ENCODE results near the gene CDC42BPA.

GRCh38 chr1:227244339-227245118 lies 73.8 kb downstream of the CDC42BPA start:
- TF ChIP-seq RFX5 (IDR thresholded peaks at IDR 0.05) (no peak), POLR2A (IDR thresholded peaks at IDR 0.05; ENCODE audit: low read length) (no peak), NPAS2 (CRISPR knock-in tag; IDR thresholded peaks at IDR 0.05; ENCODE audit: borderline replicate concordance) (no peak), CTCF (IDR thresholded peaks at IDR 0.05) (no peak), REST (IDR thresholded peaks at IDR 0.05) (0 out of 2 replicates have a peak, but pooled peaks have one; percentile 16), E2F6 (IDR thresholded peaks at IDR 0.05; ENCODE audit: borderline replicate concordance, low read depth) (no peak), FOSL2 (IDR thresholded peaks at IDR 0.05) (no peak), FOSL2 (CRISPR knock-in tag; IDR thresholded peaks at IDR 0.05) (no peak), ZNF302 (CRISPR knock-in tag; IDR thresholded peaks at IDR 0.05) (no peak), ZC3H11A (IDR thresholded peaks at IDR 0.05) (no peak), USF2 (IDR thresholded peaks at IDR 0.05) (no peak), EP300 (IDR thresholded peaks at IDR 0.05) (no peak), MAFK (IDR thresholded peaks at IDR 0.05; ENCODE audit: partially characterized antibody) (no peak), KDM1A (IDR thresholded peaks at IDR 0.05; ENCODE audit: low read depth) (no peak), TFCP2L1 (CRISPR knock-in tag; IDR thresholded peaks at IDR 0.05) (no peak)
